Keratinocyte (primary cell): ENCODE results near the gene MAGI2.

Source experiments
- EZH2 ChIP-seq: IDR thresholded peaks from one replicate; pipeline ENCODE4 v1.6.1; 2012; ENCODE audit warnings: inconsistent platforms, mild to moderate bottlenecking, low read length, moderate library complexity
- TF ChIP-seq, protein P1 (sequence below), 3 experiments: IDR thresholded peaks in 1 of 3; conservative IDR thresholded peaks in 1 of 3; optimal IDR thresholded peaks in 1 of 3; 2 replicates in 2 of 3; 3 replicates in 1 of 3; pipeline versions ENCODE3 to v1.5.1; 2011; ENCODE audit warnings: low read length in 3 of 3, mild to moderate bottlenecking in 3 of 3, moderate library complexity in 2 of 3, control low read depth in 1 of 3, inconsistent platforms in 1 of 3; ENCODE audit not compliant: insufficient read depth in 2 of 3; ENCODE audit errors: extremely low read depth in 1 of 3

DNA sequence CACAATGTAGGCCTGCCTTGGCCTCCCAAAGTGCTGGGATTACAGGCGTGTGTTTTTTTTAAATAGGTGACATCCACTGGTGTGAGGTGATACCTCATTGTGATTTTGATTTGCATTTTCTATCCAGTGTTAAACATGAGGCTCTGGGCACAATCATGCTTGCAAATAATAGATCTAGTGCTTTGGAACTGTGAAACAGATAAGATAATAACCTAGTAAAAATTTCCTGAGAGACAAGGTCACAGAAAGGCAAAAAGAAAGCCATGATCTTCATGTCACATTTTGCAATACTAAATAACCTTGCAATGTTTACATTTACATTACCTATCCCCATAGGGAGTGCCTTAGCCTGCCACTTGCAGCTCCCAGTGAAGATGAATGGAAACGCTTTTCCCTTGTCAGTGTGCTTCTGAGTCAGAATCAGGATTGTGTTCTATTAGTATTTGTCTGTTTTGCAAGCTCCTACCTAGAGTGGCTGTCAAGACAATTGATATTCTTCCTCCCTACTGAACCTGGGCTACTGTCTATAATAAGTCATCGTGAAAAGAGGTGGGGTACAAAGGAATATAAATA lies 1398.4 kb downstream of the MAGI2 start:
- TF ChIP-seq EZH2, result no peak
- TF ChIP-seq, protein P1, sequence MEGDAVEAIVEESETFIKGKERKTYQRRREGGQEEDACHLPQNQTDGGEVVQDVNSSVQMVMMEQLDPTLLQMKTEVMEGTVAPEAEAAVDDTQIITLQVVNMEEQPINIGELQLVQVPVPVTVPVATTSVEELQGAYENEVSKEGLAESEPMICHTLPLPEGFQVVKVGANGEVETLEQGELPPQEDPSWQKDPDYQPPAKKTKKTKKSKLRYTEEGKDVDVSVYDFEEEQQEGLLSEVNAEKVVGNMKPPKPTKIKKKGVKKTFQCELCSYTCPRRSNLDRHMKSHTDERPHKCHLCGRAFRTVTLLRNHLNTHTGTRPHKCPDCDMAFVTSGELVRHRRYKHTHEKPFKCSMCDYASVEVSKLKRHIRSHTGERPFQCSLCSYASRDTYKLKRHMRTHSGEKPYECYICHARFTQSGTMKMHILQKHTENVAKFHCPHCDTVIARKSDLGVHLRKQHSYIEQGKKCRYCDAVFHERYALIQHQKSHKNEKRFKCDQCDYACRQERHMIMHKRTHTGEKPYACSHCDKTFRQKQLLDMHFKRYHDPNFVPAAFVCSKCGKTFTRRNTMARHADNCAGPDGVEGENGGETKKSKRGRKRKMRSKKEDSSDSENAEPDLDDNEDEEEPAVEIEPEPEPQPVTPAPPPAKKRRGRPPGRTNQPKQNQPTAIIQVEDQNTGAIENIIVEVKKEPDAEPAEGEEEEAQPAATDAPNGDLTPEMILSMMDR (optimal IDR thresholded peaks at IDR 0.05 in 1 of 3, IDR thresholded peaks at IDR 0.05 in 1 of 3, conservative IDR thresholded peaks at IDR 0.05 in 1 of 3; ENCODE audit: extremely low read depth in 1 of 3, insufficient read depth in 2 of 3, low read length in 3 of 3), result no peak
